Hippocampal formation (tissue), 2 donors: ENCODE measurements around the gene NRG3.

ENCODE experiments used
- DNase-seq, 2 donors: peaks; one replicate each; lab custom pipeline; 2025; lab: John Stamatoyannopoulos, UW

Gene NRG3

GRCh38 chr10:82680608-82681007 is 805.6 kb downstream of the NRG3 start:
- DNase-seq, result no peak

GRCh38 chr10:82683945-82684344 is 809.0 kb downstream of the NRG3 start:
- DNase-seq, result no peak

- no peak for DNase-seq
These were observed 810.1 kb downstream of the NRG3 start for GRCh38 chr10:82685087-82685486.

- DNase-seq, result no peak
These were observed 816.2 kb downstream of the NRG3 start for GRCh38 chr10:82691211-82691610.

GRCh38 chr10:82692458-82692857 is 817.5 kb downstream of the NRG3 start:
- no peak for DNase-seq

GRCh38 chr10:82721831-82722230 is 846.8 kb downstream of the NRG3 start:
- DNase-seq, result no peak

- no peak for DNase-seq
These were observed 847.3 kb downstream of the NRG3 start for GRCh38 chr10:82722273-82722672.

GRCh38 chr10:82736305-82736704 is 861.3 kb downstream of the NRG3 start:
- no peak for DNase-seq

GRCh38 chr10:82737549-82737948 is 862.6 kb downstream of the NRG3 start:
- no peak for DNase-seq

- DNase-seq, result no peak
These were observed 863.6 kb downstream of the NRG3 start for GRCh38 chr10:82738592-82738991.

GRCh38 chr10:82742478-82742877 is 867.5 kb downstream of the NRG3 start:
- no peak for DNase-seq

GRCh38 chr10:82742898-82743297 is 867.9 kb downstream of the NRG3 start:
- no peak for DNase-seq

GRCh38 chr10:82750538-82750937 is 875.5 kb downstream of the NRG3 start:
- DNase-seq, result no peak

GRCh38 chr10:82757397-82757796 is 882.4 kb downstream of the NRG3 start:
- no peak for DNase-seq

GRCh38 chr10:82757901-82758300 is 882.9 kb downstream of the NRG3 start:
- no peak for DNase-seq

GRCh38 chr10:82759050-82759449 is 884.1 kb downstream of the NRG3 start:
- DNase-seq, result no peak

- DNase-seq, result no peak
These were observed 887.6 kb downstream of the NRG3 start for GRCh38 chr10:82762641-82763040.

GRCh38 chr10:82768040-82768439 is 893.0 kb downstream of the NRG3 start:
- DNase-seq, result no peak

- no peak for DNase-seq
These were observed 903.9 kb downstream of the NRG3 start for GRCh38 chr10:82778908-82779307.

GRCh38 chr10:82796510-82796909 is 921.5 kb downstream of the NRG3 start:
- no peak for DNase-seq

GRCh38 chr10:82801289-82801688 is 926.3 kb downstream of the NRG3 start:
- DNase-seq, result no peak

- DNase-seq, result no peak
These were observed 936.6 kb downstream of the NRG3 start for GRCh38 chr10:82811621-82812020.

- DNase-seq, result no peak
These were observed 938.9 kb downstream of the NRG3 start for GRCh38 chr10:82813856-82814255.

GRCh38 chr10:82814635-82815034 is 939.6 kb downstream of the NRG3 start:
- no peak for DNase-seq

- no peak for DNase-seq
These were observed 940.7 kb downstream of the NRG3 start for GRCh38 chr10:82815680-82816079.
